HG03575 (cell line): Measurements from ENCODE around the gene NIPBL.
"Not testable (repeated sequence)": the region's sequence is repeated elsewhere in the genome, so short reads cannot be mapped to it uniquely, and the experiment has no call there.

Experiments
- ATAC-seq: cut with Tn5 transposase; IDR thresholded peaks from one replicate; pipeline ENCODE4 v1.9.1; 2021; ENCODE audit not compliant: unreplicated experiment, insufficient number of reproducible peaks, low FRiP score; ENCODE audit errors: extremely low read depth

NIPBL gene

DNA sequence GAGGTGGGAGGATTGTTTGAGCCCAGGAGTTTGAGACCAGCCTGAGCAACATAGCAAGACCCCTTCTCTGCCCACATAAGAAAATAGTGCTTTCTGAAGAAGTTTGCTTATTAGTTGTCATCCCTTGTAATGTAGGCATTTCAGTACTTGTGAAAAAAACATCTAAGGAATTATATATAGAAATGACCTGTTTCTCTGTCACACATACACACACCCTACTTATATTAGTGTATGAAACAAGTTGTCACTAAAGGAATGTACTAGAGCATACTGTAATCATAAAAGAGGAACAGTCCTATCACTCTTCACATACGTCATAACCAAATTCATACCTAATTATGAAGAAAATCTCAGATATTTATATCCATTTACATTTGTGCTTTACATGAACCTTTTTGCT, 122.0 kb downstream of the NIPBL start:
- no peak for ATAC-seq

DNA sequence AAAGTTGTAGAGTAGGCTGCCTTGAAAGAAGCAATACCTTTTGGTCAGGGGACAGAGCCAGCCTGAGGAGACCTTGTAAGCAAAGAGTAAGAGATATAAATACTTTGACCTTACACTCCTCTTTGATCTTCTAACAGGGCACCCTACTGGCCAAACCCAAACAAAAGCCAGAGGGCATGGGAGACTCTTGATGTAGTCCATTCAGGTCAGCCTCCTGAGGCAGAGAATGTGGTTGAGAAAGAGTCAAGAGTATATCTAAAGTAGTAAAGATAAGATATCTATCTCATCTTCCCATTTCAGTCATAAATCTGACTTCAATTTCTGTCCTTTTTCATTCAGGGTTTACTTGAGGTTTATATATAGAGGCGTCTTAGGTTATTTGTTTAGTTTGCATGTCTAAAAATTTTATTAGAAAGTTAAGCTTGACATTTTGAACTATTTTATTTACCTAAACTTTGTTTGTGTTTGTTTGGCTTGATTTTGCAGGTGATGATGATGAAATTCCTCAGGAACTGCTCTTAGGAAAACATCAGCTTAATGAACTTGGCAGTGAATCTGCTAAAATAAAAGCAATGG, 125.7 kb downstream of the NIPBL start:
- ATAC-seq: no peak

- ATAC-seq: no peak
These were observed 128.7 kb downstream of the NIPBL start for GRCh38 chr5:37005252-37005651.

GRCh38 chr5:37005946-37006540, 129.5 kb downstream of the NIPBL start:
- ATAC-seq: no peak

DNA sequence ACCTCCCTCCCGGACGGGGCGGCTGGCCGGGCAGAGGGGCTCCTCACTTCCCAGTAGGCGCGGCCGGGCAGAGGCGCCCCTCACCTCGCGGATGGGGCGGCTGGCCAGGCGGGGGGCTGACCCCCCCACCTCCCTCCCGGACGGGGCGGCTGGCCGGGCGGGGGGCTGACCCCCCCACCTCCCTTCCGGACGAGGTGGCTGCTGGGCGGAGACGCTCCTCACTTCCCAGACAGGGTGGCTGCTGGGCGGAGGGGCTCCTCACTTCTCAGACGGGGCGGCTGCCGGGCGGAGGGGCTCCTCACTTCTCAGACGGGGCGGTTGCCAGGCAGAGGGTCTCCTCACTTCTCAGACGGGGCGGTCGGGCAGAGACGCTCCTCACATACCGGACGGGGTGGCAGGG, 136.6 kb downstream of the NIPBL start:
- not testable (repeated sequence) for ATAC-seq

DNA sequence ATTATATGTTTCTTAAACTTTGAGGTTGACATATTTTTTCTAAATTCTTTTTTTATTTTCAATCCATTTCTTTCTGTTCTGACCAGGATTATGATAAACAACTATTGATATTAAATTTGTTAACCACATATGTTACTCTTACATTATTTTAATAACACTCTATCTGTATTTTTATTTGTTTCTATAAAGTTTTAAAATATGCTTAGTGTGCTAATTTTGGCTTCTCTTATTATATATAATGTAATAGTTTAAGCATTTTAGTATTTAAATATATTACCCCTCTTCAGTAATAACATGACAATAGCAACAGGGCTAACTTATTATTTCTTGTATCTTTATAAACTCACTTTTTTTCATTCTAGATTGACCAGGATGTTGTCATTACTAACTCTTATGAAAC, 137.8 kb downstream of the NIPBL start:
- ATAC-seq: no peak

DNA sequence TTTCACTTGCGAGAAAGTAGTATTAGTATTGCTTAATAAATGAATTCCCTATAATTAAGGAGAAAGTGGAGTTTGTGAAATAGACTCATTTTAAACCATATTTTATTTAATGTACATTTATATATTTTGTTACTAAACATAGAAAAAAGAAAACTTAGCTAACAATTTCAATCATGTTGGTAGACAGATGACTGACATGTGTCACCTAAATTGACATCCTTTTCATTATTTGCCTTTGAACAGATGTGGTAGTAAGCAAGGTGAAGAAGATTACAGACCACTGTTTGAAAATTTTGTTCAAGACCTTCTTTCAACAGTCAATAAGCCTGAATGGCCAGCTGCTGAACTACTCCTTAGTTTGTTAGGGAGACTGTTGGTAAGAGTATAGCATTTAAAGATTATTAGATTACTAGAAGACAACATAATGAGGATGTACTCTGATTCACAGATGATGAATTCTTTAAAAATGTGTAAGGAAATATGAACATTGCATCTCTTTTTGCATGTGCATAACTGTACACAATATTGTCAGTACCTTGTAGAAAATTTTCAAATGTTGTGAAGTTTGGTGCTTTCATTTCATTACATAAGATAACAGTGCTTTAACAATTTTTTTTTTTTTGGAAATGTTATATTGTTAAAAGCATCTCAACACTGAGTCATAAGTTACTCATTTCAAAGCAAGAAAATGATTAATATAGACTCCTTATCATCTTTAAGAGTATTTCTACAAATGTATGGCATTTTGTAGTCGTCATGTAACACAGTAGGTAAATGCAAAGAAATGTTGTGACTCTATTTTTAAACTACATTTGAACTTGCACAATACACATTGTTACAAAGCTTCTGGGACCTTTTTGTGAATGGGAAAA, 139.5 kb downstream of the NIPBL start:
- no peak for ATAC-seq

- no peak for ATAC-seq
These were observed 152.3 kb downstream of the NIPBL start for GRCh38 chr5:37028910-37029309.

GRCh38 chr5:37029436-37029835, 152.9 kb downstream of the NIPBL start:
- no peak for ATAC-seq

DNA sequence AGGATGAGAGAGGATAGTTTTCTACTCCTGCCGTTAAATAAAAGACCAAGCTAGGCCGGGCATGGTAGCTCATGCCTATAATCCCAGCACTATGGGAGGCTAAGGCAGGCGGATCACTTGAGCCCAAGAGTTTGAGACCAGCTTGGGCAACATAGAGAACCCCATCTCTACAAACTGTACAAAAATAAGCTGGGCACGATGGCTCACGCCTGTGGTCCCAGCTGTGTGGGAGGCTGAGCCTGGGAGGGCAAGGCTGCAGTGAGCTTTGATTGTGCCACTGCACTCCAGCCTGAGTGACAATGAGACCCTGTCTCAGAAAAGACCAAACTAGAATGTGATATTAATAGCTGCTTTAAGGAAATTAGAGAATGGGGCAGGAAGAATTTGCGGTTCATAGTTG, 158.4 kb downstream of the NIPBL start:
- ATAC-seq: no peak

DNA sequence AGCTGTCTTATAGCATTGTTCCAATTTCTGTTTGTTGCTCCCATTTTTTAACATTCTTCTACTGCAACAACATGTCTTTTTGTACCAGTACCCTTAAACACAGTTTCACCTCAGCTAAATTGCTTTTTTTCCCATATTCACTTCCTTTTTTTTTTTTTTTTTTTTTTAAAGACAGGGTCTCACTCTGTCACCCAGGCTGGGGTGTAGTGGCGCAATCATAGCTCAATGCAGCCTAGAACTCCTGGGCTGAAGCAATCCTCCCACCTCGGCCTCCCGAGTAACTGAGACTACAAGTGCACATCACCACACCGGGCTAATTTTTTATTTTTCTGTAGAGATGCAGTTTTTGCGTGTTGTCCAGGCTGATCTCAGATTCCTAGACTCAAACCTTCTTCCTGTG, 161.3 kb downstream of the NIPBL start:
- ATAC-seq: no peak

DNA sequence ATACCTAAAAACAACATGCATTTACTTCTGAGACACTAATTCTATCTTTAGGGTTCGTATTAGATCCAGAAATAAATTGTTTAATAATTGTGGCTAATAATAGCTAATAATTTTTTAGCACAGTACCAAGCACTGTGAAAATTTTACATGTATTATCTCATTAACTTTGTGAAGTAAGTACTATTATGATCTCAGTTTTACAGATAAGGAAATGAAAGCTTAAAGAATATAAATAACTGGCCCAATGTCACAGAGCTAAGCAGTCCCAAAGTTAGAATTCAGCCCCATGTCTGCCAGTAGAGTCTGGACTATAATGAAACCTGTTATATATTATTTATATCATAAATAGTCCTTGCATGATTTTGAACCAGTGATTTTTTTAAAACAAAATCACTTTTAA, 163.3 kb downstream of the NIPBL start:
- no peak for ATAC-seq

GRCh38 chr5:37043693-37044092, 167.1 kb downstream of the NIPBL start:
- ATAC-seq: no peak

GRCh38 chr5:37044120-37044519, 167.6 kb downstream of the NIPBL start:
- no peak for ATAC-seq

GRCh38 chr5:37045703-37046102, 169.1 kb downstream of the NIPBL start:
- ATAC-seq: no peak

GRCh38 chr5:37047947-37048346, 171.4 kb downstream of the NIPBL start:
- ATAC-seq: no peak

GRCh38 chr5:37054391-37054790, 177.8 kb downstream of the NIPBL start:
- ATAC-seq: no peak

DNA sequence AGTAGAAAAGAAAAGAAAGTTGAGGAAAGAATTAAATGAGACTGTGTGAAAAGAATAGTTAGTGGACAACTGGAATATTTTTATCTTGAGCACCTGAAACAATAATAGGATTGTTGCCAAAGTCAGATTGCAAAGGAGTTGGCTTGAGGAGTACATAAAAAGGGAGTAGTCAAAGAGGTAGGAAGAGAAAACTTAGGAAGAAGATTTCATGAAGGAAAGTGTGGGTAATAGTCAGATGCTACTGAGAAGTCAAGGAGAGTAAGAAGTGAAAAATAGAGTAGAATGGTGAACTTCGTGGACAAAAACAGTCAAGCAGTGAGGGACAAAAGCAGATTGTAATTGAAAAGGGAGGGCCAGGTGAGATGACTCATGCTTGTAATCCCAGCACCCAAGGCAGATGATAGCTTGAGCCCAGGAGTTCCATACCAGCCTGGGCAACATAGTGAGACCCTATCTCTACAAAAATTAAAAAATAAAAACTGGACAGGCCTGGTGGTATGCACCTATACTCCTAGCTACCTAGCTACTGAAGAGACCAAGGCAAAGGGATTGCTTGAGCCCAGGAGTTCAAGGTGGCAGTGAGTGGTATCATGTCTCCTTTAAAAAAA, 178.9 kb downstream of the NIPBL start:
- no peak for ATAC-seq

GRCh38 chr5:37056762-37057161, 180.2 kb downstream of the NIPBL start:
- no peak for ATAC-seq

DNA sequence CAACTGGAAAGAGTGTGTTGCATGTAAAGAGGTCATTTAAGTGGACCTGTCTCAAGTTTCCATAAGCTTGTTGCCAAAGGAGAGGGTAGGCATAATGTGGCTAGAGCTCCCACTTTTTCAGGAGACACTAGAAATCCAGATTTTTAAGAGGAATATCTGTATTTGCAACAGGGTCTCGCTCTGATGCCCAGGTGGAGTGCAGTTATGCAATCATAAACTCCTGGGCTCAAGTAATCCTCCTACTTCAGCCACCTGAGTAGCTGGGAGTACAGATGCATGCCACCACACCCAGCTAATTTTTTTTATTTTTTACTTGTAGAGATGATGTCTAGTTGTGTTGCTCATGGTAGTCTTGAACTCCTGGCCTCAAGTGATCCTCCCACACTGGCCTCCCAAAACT, 183.5 kb downstream of the NIPBL start:
- ATAC-seq: no peak
